Erythroblast (primary cell): Measurements from ENCODE around the gene NOSIP.

ENCODE experiments used
- GATA1 ChIP-seq: IDR thresholded peaks from 2 replicates; pipeline ENCODE4 v1.6.1; 2011; ENCODE audit warnings: low read depth, mild to moderate bottlenecking, control low read depth, low read length, moderate library complexity
- POLR2A ChIP-seq: IDR thresholded peaks from 2 replicates; pipeline ENCODE4 v1.6.1; 2011; ENCODE audit warnings: mild to moderate bottlenecking, low read length

- no peak for TF ChIP-seq POLR2A
- TF ChIP-seq GATA1 = no peak
Measured at GRCh38 chr19:49601482-49602038, 21.2 kb upstream of the NOSIP start.
